GM12878 (cell line): ENCODE data around the gene AMT. TPM values are rescaled to one million over a fixed set of nuclear protein-coding genes. Genes with fewer than 3 reads are reported as not detected.

Experiments used
- ATAC-seq: fragments of 200-7000 bp; cut with Tn5 transposase; 3 replicates; pipeline ENCODE4 v1.9.1; 2020; ENCODE audit warnings: mild to moderate bottlenecking, moderate library complexity
- BruUV-seq: library from RNA; stranded (reverse); fragments of 400-500 nt; replicated peaks from 2 replicates; lab custom pipeline; 2021; lab: Mats Ljungman, UMichigan
- CTCF ChIA-PET: fragments of 300-600 bp; sonication (Branson Sonifier 250); formaldehyde crosslinking; extraction: SDS; loops from one replicate; lab custom pipeline; 2021; ENCODE audit warnings: inconsistent platforms; lab: Yijun Ruan, JAX
- POLR2A ChIA-PET: fragments of 350-600 bp; formaldehyde crosslinking; extraction: SDS; loops from one replicate; lab custom pipeline; 2021; ENCODE audit warnings: inconsistent platforms; lab: Charles Lee
- RAD21 ChIA-PET: fragments of 300-600 bp; sonication (Branson Sonifier 250); formaldehyde crosslinking; loops from one replicate; lab custom pipeline; 2023; ENCODE audit warnings: antibody characterized with exemption; ENCODE audit not compliant: unreplicated experiment; lab: Charles Lee
- SMC1A ChIA-PET: fragments of 300-600 bp; sonication (Branson Sonifier 250); formaldehyde crosslinking; loops from one replicate; lab custom pipeline; 2023; ENCODE audit not compliant: unreplicated experiment, uncharacterized antibody; lab: Charles Lee
- DNase-seq: peaks from one replicate; pipeline ENCODE4 v3.0.0-alpha.2; 2011; ENCODE audit warnings: low read depth, low spot score
- FAIRE-seq: peaks from 3 replicates; lab custom pipeline; 2011; peaks lifted over from hg19 to GRCh38; lab: Jason Lieb, UNC
- H2AFZ ChIP-seq: 2 replicates; pipeline ENCODE4 v1.6.0; 2011; ENCODE audit warnings: low read depth, low read length, control low read depth; ENCODE audit not compliant: control insufficient read depth
- H3K27ac ChIP-seq: 2 replicates; pipeline ENCODE4 v1.5.1; 2011; ENCODE audit warnings: control low read depth; ENCODE audit not compliant: control insufficient read depth, insufficient read depth
- H3K27me3 ChIP-seq, 2 experiments: replicated peaks in 1 of 2; 2 replicates each; pipeline versions ENCODE4 v1.6.0 to v1.6.1; 2011; ENCODE audit warnings: low read length in 1 of 2; ENCODE audit not compliant: control insufficient read depth in 2 of 2, insufficient read depth in 2 of 2
- H3K36me3 ChIP-seq, 2 experiments: 2 replicates each; pipeline ENCODE4 v1.5.1; 2011; ENCODE audit warnings: low read length in 1 of 2; ENCODE audit not compliant: control insufficient read depth in 2 of 2, insufficient read depth in 2 of 2
- H3K4me1 ChIP-seq: 2 replicates; pipeline ENCODE4 v1.6.1; 2011; ENCODE audit warnings: mild to moderate bottlenecking, low read length, moderate library complexity, mixed read lengths; ENCODE audit not compliant: control insufficient read depth, insufficient read depth
- H3K4me2 ChIP-seq: 2 replicates; pipeline ENCODE4 v1.6.0; 2011; ENCODE audit warnings: control low read depth; ENCODE audit not compliant: control insufficient read depth, insufficient read depth
- H3K4me3 ChIP-seq: fragments of 200-600 bp; sonication (generic); 2 replicates; pipeline ENCODE4 v1.5.1; 2016
- H3K79me2 ChIP-seq: 2 replicates; pipeline ENCODE4 v1.6.0; 2011; ENCODE audit warnings: low read length; ENCODE audit not compliant: control insufficient read depth, insufficient read depth
- H3K9ac ChIP-seq: 2 replicates; pipeline ENCODE4 v1.8.0; 2011; ENCODE audit warnings: low read length, control low read depth, mixed read lengths; ENCODE audit not compliant: control insufficient read depth, insufficient read depth
- H3K9me3 ChIP-seq: replicated peaks from 3 replicates; pipeline ENCODE4 v1.5.1; 2011; ENCODE audit warnings: mild to moderate bottlenecking, low read length; ENCODE audit not compliant: control insufficient read depth, insufficient read depth
- H4K20me1 ChIP-seq: 2 replicates; pipeline ENCODE4 v1.6.0; 2011; ENCODE audit not compliant: control insufficient read depth, insufficient read depth
- EP300 ChIP-seq, 2 experiments: fragments of 150-350 bp in 1 of 2; IDR thresholded peaks; 2 replicates each; pipeline ENCODE4 v1.6.1; 2011 to 2012; ENCODE audit warnings: low read depth in 2 of 2, low read length in 2 of 2, borderline replicate concordance in 1 of 2, improper control_type of control experiment in 1 of 2, inconsistent platforms in 1 of 2; ENCODE audit not compliant: control insufficient read depth in 1 of 2
- IKZF1 ChIP-seq: fragments of 450-650 bp; conservative IDR thresholded peaks from 2 replicates; pipeline ENCODE4 v1.6.1; 2017; ENCODE audit warnings: antibody characterized with exemption, mild to moderate bottlenecking
- YY1 ChIP-seq: IDR thresholded peaks from 2 replicates; pipeline ENCODE4 v1.6.1; 2011; ENCODE audit warnings: low read depth, mild to moderate bottlenecking, low read length
- WGBS: methylation state at CpG from one replicate; pipeline ENCODE4 v1.1.6; 2016; ENCODE audit warnings: low lambda C conversion rate; ENCODE audit not compliant: insufficient replicate concordance, insufficient coverage; ENCODE audit errors: missing lambda C conversion rate; 5-methylcytosine and 5-hydroxymethylcytosine counted together
- in situ Hi-C: fragments of 300-500 bp; cut with MboI; formaldehyde crosslinking; loops from 9 replicates; pipeline ENCODE4 v1.14.3; 2018; ENCODE audit warnings: mixed read lengths
- intact Hi-C: fragments of 100-400 bp; cut with micrococcal nuclease; formaldehyde crosslinking; loops from one replicate; pipeline ENCODE4 v1.14.2; 2022; ENCODE audit not compliant: unreplicated experiment
- polyA plus RNA-seq, 11 experiments: library from polyadenylated mRNA; depleted of rRNA in 4 of 11; unstranded in 6 of 11; stranded (reverse) in 5 of 11; fragments of >200 nt; fragmentation: Nextera tagmentation in 4 of 11; fragmentation: Illumina TruSeq in 1 of 11; extraction: Ambion mirVana in 4 of 11; extraction: Trizol in 1 of 11; gene quantifications; 1 replicate in 1 of 11; 2 replicates in 10 of 11; pipeline versions ENCODE4 v1.2.1 to v1.2.3, GENCODE V29; 2011 to 2016; ENCODE audit warnings: inconsistent platforms in 2 of 11, missing spikeins in 2 of 11, low read depth in 1 of 11
- total RNA-seq, 4 experiments: library from RNA; depleted of rRNA in 3 of 4; stranded (reverse); fragments of >200 nt in 3 of 4; fragmentation: Illumina TruSeq in 1 of 4; extraction: Trizol in 1 of 4; gene quantifications; 2 replicates each; pipeline versions ENCODE4 v1.2.1 to v1.2.3, GENCODE V29; 2013 to 2021

Gene AMT
- total and polyA plus RNA-seq, 10 of the 15 experiments (the other 5 are each of a cell fraction or from before 2014, with no cell fraction given), result 0.45 to 7.2 (median 2.6) TPM

- in situ Hi-C loops (no loop called here), intact Hi-C loops (no loop called here)
- peak overlapping the region; percentile 67 for H3K27ac ChIP-seq
- DNase-seq (no peak), ATAC-seq (peak; percentile 52), FAIRE-seq (peak; percentile 81)
- H3K79me2 ChIP-seq, result peaks cover 21% of the 10 kb centered on the region
- POLR2A ChIA-PET, result interaction anchor here (0.5 to 2.4 kb wide), 14 partner anchors 10 to 997 kb away, joined by 3 to 9 read pairs (median 5); partner anchors contain the start of genes RHOA, TCTA and USP4
- peak overlapping the region; percentile 88 for H3K9ac ChIP-seq
- H3K4me1 ChIP-seq, result peaks cover 24% of the 10 kb centered on the region
- CTCF ChIA-PET, result interaction anchor here (0.9 to 2.4 kb wide), 3 partner anchors 131 to 201 kb away, joined by 3 to 9 read pairs (median 7); partner anchors contain the start of gene USP4
- RAD21 ChIA-PET, result interaction anchor here (1.3 to 2.7 kb wide), 8 partner anchors 11 to 377 kb away, joined by 3 to 17 read pairs (median 4); partner anchors contain the start of genes QRICH1 and USP4
- no TSS peak for BruUV-seq
- SMC1A ChIA-PET, result interaction anchor here (1.0 to 1.5 kb wide), 4 partner anchors 41 to 552 kb away, joined by 3 read pairs; partner anchors contain the start of genes ARIH2 and USP4
- H4K20me1 ChIP-seq, result no peaks in the 10 kb centered on the region; the same call in none of the 2 replicates
- H3K27me3 ChIP-seq, result no peaks in the 10 kb centered on the region
- peak overlapping the region; percentile 74 for H3K4me3 ChIP-seq
- no peaks in the 10 kb centered on the region for H3K9me3 ChIP-seq
- TF ChIP-seq EP300 (IDR thresholded peaks at IDR 0.05; ENCODE audit: borderline replicate concordance in 1 of 2, control insufficient read depth in 1 of 2, low read depth in 2 of 2, low read length in 2 of 2) (no peak), IKZF1 (0 out of 2 replicates have a peak, but pooled peaks have one; percentile 2), YY1 (peak; percentile 11; the same call in 1 of the 2 replicates)
- 3% methylated on average over 23 of the region's 23 CpGs for WGBS
- H3K36me3 ChIP-seq, result no peaks in the 10 kb centered on the region
- peak overlapping the region; percentile 75 for H3K4me2 ChIP-seq
- peak overlapping the region; percentile 93 for H2AFZ ChIP-seq
These were observed 48.6 kb upstream of the AMT start for GRCh38 chr3:49470714-49471420.
